ENCODE data around the gene GPX8. TPM values are rescaled to one million over a fixed set of nuclear protein-coding genes. Genes with fewer than 3 reads are reported as not detected.

Gene GPX8
- total RNA-seq, 2 experiments from 2014 or later = not detected

GRCh38 chr5:55149308-55149795 lies 10.6 kb upstream of the GPX8 start:
- POLR2A ChIA-PET = no interaction called here
- H3K36me3 Mint-ChIP-seq = peaks cover 6% of the 10 kb centered on the region
- H3K27ac Mint-ChIP-seq = no peak overlapping the region
- H3K4me3 Mint-ChIP-seq = no peak overlapping the region
- DNase-seq (no peak), ATAC-seq (ENCODE audit: low read depth) (no peak)
- no peaks in the 10 kb centered on the region for H3K9me3 Mint-ChIP-seq
- H3K27me3 Mint-ChIP-seq = peaks cover 27% of the 10 kb centered on the region
- peaks cover 16% of the 10 kb centered on the region for H3K4me1 Mint-ChIP-seq

GRCh38 chr5:55151923-55152842 lies 7.8 kb upstream of the GPX8 start:
- H3K4me1 Mint-ChIP-seq = no peaks in the 10 kb centered on the region

GRCh38 chr5:55154873-55155272 lies 5.1 kb upstream of the GPX8 start:
- Mint-ChIP-seq H3K36me3 (no peaks in the 10 kb centered on the region), H3K27ac (no peak overlapping the region), H3K27me3 (peaks cover 28% of the 10 kb centered on the region), H3K9me3 (no peaks in the 10 kb centered on the region), H3K4me1 (peaks cover 4% of the 10 kb centered on the region), H3K4me3 (no peak overlapping the region)
- DNase-seq (no peak), ATAC-seq (ENCODE audit: low read depth) (no peak)
- POLR2A ChIA-PET = no interaction called here

More at GRCh38 chr5:55151923-55152842, 7.8 kb upstream of the GPX8 start:
- DNase-seq (no peak), ATAC-seq (ENCODE audit: low read depth) (no peak)
- POLR2A ChIA-PET = no interaction called here
- Mint-ChIP-seq H3K27me3 (peaks cover 36% of the 10 kb centered on the region), H3K4me3 (no peak overlapping the region), H3K9me3 (no peaks in the 10 kb centered on the region), H3K27ac (no peak overlapping the region), H3K36me3 (no peaks in the 10 kb centered on the region)

GRCh38 chr5:55160493-55161209 lies 680 bp downstream of the GPX8 start:
- POLR2A ChIA-PET = no interaction called here
- Mint-ChIP-seq H3K27me3 (peaks cover 55% of the 10 kb centered on the region), H3K36me3 (no peaks in the 10 kb centered on the region), H3K4me3 (no peak overlapping the region), H3K27ac (no peak overlapping the region), H3K9me3 (no peaks in the 10 kb centered on the region), H3K4me1 (peaks cover 6% of the 10 kb centered on the region)
- ATAC-seq (ENCODE audit: low read depth) (no peak), DNase-seq (no peak)

- POLR2A ChIA-PET = no interaction called here
- no peak for DNase-seq
- no peak for ATAC-seq (ENCODE audit: low read depth)
- Mint-ChIP-seq H3K27ac (no peak overlapping the region), H3K36me3 (no peaks in the 10 kb centered on the region), H3K4me1 (peaks cover 6% of the 10 kb centered on the region), H3K4me3 (no peak overlapping the region), H3K9me3 (no peaks in the 10 kb centered on the region), H3K27me3 (peaks cover 66% of the 10 kb centered on the region)
Measured at GRCh38 chr5:55162666-55163065, 2.7 kb downstream of the GPX8 start.

GRCh38 chr5:55171471-55171870 lies 11.5 kb downstream of the GPX8 start:
- POLR2A ChIA-PET = no interaction called here
- Mint-ChIP-seq H3K36me3 (no peaks in the 10 kb centered on the region), H3K27ac (no peak overlapping the region), H3K4me3 (no peak overlapping the region), H3K27me3 (peaks cover 79% of the 10 kb centered on the region), H3K9me3 (no peaks in the 10 kb centered on the region), H3K4me1 (peaks cover 20% of the 10 kb centered on the region)
- DNase-seq = no peak
- no peak for ATAC-seq (ENCODE audit: low read depth)

- POLR2A ChIA-PET = interaction anchor here (0.7 kb wide), 1 partner anchor 294 kb away, joined by 6 read pairs; no protein-coding TSS in a partner anchor
- Mint-ChIP-seq H3K27ac (no peak overlapping the region), H3K36me3 (no peaks in the 10 kb centered on the region), H3K4me1 (peaks cover 26% of the 10 kb centered on the region), H3K4me3 (peak overlapping the region; percentile 83), H3K27me3 (peaks cover 79% of the 10 kb centered on the region), H3K9me3 (no peaks in the 10 kb centered on the region)
- DNase-seq = no peak
- ATAC-seq (ENCODE audit: low read depth) = peak; percentile 69
Measured at GRCh38 chr5:55172051-55172899, 12.3 kb downstream of the GPX8 start.

- Mint-ChIP-seq H3K4me3 (peak within 1 kb of the TSS; percentile 89), H3K27me3 (peaks cover 80% of the 10 kb centered on the region), H3K4me1 (peaks cover 30% of the 10 kb centered on the region), H3K27ac (no peak within 1 kb of the TSS), H3K36me3 (no peaks in the 10 kb centered on the region), H3K9me3 (no peaks in the 10 kb centered on the region)
- DNase-seq = peak; percentile 86
- POLR2A ChIA-PET = no interaction called here
- ATAC-seq (ENCODE audit: low read depth) = peak; percentile 82
Measured at GRCh38 chr5:55172937-55173686, 13.1 kb downstream of the GPX8 start, which contains the start of gene CDC20B. Gene CDC20B (minus strand): TSS chr5:55173177. CDS start chr5:55173000, 177 bp downstream.

- H3K27me3 Mint-ChIP-seq = peaks cover 80% of the 10 kb centered on the region
- peak; percentile 32 for DNase-seq
- H3K4me3 Mint-ChIP-seq = peak overlapping the region; percentile 89
- peaks cover 30% of the 10 kb centered on the region for H3K4me1 Mint-ChIP-seq
- no peaks in the 10 kb centered on the region for H3K9me3 Mint-ChIP-seq
- no peak for ATAC-seq (ENCODE audit: low read depth)
- no peaks in the 10 kb centered on the region for H3K36me3 Mint-ChIP-seq
- no peak overlapping the region for H3K27ac Mint-ChIP-seq
- POLR2A ChIA-PET = no interaction called here
Measured at GRCh38 chr5:55173687-55174230, 13.8 kb downstream of the GPX8 start.

- Mint-ChIP-seq H3K4me1 (peaks cover 30% of the 10 kb centered on the region), H3K27ac (no peak overlapping the region), H3K36me3 (no peaks in the 10 kb centered on the region), H3K4me3 (peak overlapping the region; percentile 80), H3K9me3 (no peaks in the 10 kb centered on the region), H3K27me3 (peaks cover 86% of the 10 kb centered on the region)
- no peak for DNase-seq
- POLR2A ChIA-PET = interaction anchor here (1.5 kb wide), 1 partner anchor 9 kb away, joined by 5 read pairs; no protein-coding TSS in a partner anchor
- ATAC-seq (ENCODE audit: low read depth) = no peak
Measured at GRCh38 chr5:55175781-55176175, 15.8 kb downstream of the GPX8 start.

- Mint-ChIP-seq H3K4me3 (peak overlapping the region; percentile 80), H3K27ac (no peak overlapping the region), H3K9me3 (no peaks in the 10 kb centered on the region), H3K36me3 (no peaks in the 10 kb centered on the region), H3K4me1 (peaks cover 30% of the 10 kb centered on the region), H3K27me3 (peaks cover 88% of the 10 kb centered on the region)
- DNase-seq = peak; percentile 62
- POLR2A ChIA-PET = interaction anchor here (1.5 kb wide), 1 partner anchor 9 kb away, joined by 5 read pairs; no protein-coding TSS in a partner anchor
- ATAC-seq (ENCODE audit: low read depth) = peak; percentile 28
Measured at GRCh38 chr5:55176176-55176818, 16.3 kb downstream of the GPX8 start.

GRCh38 chr5:55177078-55177477 lies 17.1 kb downstream of the GPX8 start:
- ATAC-seq (ENCODE audit: low read depth) (no peak), DNase-seq (no peak)
- POLR2A ChIA-PET = interaction anchor here (0.5 kb wide), 1 partner anchor 673 kb away, joined by 3 read pairs; no protein-coding TSS in a partner anchor
- Mint-ChIP-seq H3K27ac (no peak overlapping the region), H3K9me3 (no peaks in the 10 kb centered on the region), H3K27me3 (peaks cover 91% of the 10 kb centered on the region), H3K4me1 (peaks cover 29% of the 10 kb centered on the region), H3K4me3 (peak overlapping the region; percentile 80), H3K36me3 (no peaks in the 10 kb centered on the region)
